Hematopoietic multipotent progenitor cell (in vitro differentiated cells): ENCODE measurements around the gene PLEKHA5. TPM values are rescaled to one million over a fixed set of nuclear protein-coding genes. Genes with fewer than 3 reads are reported as not detected.

Experiments used
- small RNA-seq: library from RNA; depleted of rRNA; stranded (forward); fragments of <200 nt; gene quantifications from one replicate; pipeline ENCODE3, GENCODE V24; 2012
- total RNA-seq: library from RNA; depleted of rRNA; stranded (reverse); fragments of >200 nt; gene quantifications from one replicate; pipeline ENCODE4 v1.2.3, GENCODE V29; 2012

Gene PLEKHA5
- total RNA-seq, 1 donor = 14.5 TPM

Small RNA genes lying within 50 kb of the gene (small RNA-seq; reads per million reads assigned to genes)
- gene AC091805.2 = not detected
- gene RN7SL67P = not detected
